Ovary (tissue), 3 donors: ENCODE results near the gene GATB.

Experiments
- EP300 ChIP-seq: sonication (generic); formaldehyde crosslinking; IDR thresholded peaks from one replicate; pipeline ENCODE4 v1.6.1; 2017; ENCODE audit warnings: antibody characterized with exemption
- POLR2A ChIP-seq: fragments of 450-650 bp; IDR thresholded peaks from one replicate; pipeline ENCODE4 v1.6.1; 2017; ENCODE audit warnings: antibody characterized with exemption, mild to moderate bottlenecking, moderate library complexity
- TF ChIP-seq, protein P1 (sequence below), 3 donors: fragments of 450-650 bp in 2 of 3; fragments of 200-600 bp in 1 of 3; IDR thresholded peaks; one replicate each; pipeline versions ENCODE4 v1.5.1 to v1.8.0; 2016 to 2022; ENCODE audit warnings: antibody characterized with exemption in 3 of 3, mild to moderate bottlenecking in 1 of 3
- donor health status: DM: no; HTN: no; CAD: no.

DNA sequence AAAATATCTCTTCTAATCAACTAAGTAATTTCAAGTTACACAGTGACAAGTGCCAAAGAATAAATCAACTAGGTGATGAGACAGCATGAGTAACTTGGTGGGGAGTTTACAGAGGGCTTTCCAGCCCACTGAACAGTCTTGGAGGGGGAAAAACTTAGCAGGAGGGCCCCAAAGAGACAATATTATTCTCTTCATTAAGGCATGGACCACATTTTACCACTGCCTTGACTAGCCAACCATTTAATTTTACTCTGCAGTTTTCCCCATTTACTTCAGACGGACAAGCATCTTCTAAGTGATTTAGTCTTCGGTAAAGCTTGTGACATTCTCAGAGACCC is 25.3 kb upstream of the GATB start:
- TF ChIP-seq, protein P1, sequence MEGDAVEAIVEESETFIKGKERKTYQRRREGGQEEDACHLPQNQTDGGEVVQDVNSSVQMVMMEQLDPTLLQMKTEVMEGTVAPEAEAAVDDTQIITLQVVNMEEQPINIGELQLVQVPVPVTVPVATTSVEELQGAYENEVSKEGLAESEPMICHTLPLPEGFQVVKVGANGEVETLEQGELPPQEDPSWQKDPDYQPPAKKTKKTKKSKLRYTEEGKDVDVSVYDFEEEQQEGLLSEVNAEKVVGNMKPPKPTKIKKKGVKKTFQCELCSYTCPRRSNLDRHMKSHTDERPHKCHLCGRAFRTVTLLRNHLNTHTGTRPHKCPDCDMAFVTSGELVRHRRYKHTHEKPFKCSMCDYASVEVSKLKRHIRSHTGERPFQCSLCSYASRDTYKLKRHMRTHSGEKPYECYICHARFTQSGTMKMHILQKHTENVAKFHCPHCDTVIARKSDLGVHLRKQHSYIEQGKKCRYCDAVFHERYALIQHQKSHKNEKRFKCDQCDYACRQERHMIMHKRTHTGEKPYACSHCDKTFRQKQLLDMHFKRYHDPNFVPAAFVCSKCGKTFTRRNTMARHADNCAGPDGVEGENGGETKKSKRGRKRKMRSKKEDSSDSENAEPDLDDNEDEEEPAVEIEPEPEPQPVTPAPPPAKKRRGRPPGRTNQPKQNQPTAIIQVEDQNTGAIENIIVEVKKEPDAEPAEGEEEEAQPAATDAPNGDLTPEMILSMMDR (IDR thresholded peaks at IDR 0.05): no peak
- TF ChIP-seq POLR2A (no peak), EP300 (no peak)
